GM18508 (cell line): ENCODE results near the gene CHST1.

ENCODE experiments used
- ATAC-seq: cut with Tn5 transposase; IDR thresholded peaks from one replicate; pipeline ENCODE4 v1.9.1; 2021; ENCODE audit warnings: moderate number of reproducible peaks; ENCODE audit not compliant: insufficient read depth, unreplicated experiment

CHST1 gene

DNA sequence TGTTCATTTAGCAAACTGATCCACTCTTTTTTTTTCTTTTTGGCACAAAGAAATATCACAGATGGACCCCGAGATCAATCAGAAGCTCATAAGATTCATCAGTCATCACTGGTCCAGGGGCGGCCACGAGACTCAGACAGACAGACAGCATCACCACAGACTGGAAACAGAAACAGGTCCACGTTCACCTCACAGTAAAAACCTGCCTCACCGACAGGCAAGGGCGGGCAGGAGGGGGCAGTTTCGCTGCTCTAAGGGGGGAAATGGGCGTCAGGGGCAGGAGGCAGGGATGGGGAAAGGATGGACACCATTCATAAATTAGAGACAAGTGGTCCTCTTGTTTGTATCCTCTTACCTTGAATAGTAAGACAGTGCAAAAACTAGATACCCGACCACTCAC lies 16.5 kb downstream of the CHST1 start:
- ATAC-seq = no peak

DNA sequence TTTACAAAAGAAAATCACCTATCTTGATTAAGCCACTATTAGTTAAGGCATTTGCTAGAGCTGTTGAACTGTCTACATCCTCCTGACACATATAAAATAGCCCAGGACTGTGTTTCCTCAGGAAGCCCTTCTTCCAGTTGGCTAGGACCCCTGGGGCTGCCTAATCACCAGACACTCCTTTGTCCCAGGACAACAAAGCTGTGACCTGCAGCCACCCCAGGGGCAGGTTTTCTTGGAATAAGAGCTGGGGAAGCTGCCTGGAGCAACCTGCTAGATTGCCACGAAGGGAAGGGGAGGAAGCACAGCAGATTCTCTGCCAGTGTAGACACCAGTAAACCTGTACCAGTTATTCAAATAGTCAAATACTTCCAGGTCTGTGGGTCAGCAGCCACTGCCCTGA lies 17.6 kb downstream of the CHST1 start:
- ATAC-seq = no peak

DNA sequence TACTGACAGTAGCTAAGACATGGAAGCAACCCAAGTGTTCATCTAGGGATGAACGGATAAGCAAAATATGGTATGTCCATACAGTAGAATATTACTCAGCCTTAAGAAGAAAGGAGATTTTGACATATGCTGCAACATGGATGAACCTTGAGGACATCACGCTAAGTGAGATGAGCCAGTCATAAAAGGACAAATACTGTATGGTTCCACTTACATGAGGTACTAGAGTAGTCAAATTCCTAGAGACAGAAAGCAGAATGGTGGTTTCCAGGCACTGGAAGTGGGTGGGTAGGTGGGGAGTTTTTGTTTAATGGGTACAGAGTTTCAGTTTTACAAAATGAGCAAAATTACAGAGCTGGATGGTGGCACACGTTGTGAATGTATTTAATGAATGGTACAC lies 18.1 kb downstream of the CHST1 start:
- ATAC-seq = no peak

- no peak for ATAC-seq
Measured at GRCh38 chr11:45646275-45646927, 19.0 kb downstream of the CHST1 start.

GRCh38 chr11:45644981-45645889 lies 20.2 kb downstream of the CHST1 start:
- no peak for ATAC-seq

DNA sequence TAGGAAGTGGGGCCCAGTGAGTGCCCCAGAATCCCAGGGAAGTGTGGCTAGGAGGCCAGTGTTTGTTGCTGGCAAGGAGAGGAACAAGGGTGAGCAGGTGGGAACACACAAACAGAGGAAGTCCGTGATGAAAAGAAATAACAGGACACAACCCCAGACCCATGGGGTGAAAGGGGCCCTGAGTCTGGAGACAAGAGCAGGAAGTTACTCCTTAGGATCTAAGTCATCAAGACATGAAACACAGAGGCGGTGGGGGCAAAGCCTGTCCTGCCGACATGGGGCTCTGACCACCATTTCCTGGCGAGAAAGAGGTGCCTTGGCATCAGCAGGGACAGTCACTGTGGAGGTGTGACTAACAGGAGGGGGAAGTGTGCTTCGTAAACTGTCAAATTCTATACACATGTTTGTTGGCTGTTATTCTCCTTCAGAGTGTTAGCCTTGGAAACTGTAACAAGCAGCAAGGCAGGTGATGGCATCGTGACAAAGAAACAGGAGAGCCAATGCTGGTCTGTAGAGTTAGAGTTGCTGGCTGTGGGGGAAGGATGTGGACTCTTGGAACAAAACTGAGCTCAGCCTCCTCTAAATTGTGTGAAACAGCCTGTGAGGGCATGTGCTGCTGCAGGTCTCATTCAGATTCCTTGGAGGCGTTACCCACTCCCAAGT lies 21.7 kb downstream of the CHST1 start:
- no peak for ATAC-seq

- no peak for ATAC-seq
Measured at GRCh38 chr11:45641961-45642360, 23.5 kb downstream of the CHST1 start.

GRCh38 chr11:45638051-45638450 lies 27.4 kb downstream of the CHST1 start:
- ATAC-seq = no peak

- no peak for ATAC-seq
Measured at GRCh38 chr11:45635907-45636306, 29.5 kb downstream of the CHST1 start.

DNA sequence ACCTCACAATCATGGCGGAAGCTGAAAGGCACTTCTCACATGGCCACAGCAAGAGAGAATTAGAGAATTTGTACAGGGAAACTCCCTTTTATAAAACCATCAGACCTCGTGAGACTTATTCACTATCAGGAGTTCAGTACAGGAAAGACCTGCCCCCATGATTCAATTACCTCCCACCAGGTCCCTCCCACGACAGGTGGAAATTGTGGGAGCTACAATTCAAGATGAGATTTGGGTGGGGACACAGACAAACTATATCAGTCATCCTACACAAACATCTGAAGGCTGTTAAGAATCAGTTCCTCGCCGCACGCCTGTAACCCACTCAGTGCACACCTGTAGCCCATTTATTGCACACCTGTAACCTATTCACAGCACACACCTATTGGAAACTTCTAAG lies 39.8 kb downstream of the CHST1 start:
- ATAC-seq = no peak

- no peak for ATAC-seq
Measured at GRCh38 chr11:45624095-45624494, 41.3 kb downstream of the CHST1 start.

DNA sequence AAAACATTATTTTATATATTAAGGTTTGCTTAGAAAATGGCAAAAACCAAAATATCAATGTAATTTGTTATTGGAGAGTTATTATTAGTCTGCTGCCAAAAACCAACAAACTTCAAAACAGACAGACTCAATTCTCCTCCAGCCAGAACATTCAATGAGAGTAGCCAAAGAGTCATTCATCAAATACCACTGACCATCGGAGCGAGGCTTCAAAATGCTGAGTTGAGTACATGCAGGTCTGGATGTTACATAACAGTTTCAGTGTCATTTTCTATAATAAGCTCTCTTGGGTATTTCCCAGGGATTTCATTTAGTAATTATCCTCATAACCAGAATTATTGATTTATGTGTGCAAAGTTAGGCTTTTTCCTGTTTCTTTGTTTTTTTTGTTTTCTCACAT lies 42.6 kb downstream of the CHST1 start:
- no peak for ATAC-seq

DNA sequence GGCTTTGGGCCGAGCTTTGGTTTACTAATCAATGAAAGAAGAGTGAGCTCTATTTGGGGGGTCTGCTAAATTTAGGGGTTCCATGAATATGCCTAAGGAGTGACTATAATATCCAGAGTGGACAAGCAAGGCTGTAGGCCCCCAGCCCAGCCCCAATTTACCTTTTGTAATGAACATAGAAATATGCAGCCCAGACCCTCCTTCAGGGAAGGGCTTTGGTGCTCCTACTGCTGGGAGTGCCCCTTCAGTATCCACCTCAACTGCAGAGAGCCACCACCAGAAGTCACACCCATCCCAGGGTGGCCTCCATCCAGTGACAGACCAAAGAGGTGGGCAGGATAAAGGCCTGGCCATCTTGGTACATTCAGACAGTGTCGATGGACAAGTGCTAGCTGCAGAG lies 43.1 kb downstream of the CHST1 start:
- no peak for ATAC-seq

DNA sequence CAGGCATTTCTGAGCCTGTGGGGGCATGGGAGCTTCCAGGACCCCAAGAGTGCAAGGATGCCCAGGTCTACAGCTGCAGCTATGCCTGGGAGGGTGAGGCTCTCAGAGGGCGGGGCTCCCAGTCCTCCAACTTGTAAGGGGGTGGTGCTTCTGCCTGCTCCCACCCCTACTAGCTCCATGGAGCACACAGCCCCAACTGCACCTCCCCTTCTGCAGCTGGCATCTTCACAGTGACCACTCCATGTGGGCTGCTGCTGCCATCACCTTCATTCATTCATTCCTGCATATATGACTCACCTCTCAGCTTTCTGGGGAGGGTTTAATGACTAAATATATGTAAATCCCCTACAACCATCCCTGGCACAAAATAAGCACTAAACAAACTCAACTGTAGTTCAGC lies 43.8 kb downstream of the CHST1 start:
- ATAC-seq = no peak

- no peak for ATAC-seq
Measured at GRCh38 chr11:45620243-45620642, 45.2 kb downstream of the CHST1 start.

DNA sequence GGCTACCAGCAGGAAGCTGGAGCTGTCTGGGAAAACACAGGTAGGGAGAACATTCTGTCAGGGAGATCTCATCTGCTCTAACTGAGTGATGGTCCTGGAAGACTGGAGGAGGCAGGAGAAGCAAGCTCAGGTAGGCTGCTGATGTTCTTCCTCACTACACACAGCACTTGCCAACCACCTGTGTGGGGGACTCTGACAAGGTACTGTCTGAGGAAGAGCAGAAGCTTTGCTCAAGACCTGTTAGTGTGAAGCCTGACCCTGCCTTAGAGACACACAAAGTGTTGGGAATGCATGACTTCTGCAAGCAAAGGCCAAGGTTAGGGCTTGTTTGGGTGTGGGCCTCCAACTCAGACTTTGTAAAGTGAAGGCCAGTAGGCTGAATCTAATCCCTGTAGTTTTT lies 46.5 kb downstream of the CHST1 start:
- no peak for ATAC-seq

GRCh38 chr11:45617871-45618601 lies 47.4 kb downstream of the CHST1 start:
- no peak for ATAC-seq

- no peak for ATAC-seq
Measured at GRCh38 chr11:45616802-45617549, 48.4 kb downstream of the CHST1 start.

DNA sequence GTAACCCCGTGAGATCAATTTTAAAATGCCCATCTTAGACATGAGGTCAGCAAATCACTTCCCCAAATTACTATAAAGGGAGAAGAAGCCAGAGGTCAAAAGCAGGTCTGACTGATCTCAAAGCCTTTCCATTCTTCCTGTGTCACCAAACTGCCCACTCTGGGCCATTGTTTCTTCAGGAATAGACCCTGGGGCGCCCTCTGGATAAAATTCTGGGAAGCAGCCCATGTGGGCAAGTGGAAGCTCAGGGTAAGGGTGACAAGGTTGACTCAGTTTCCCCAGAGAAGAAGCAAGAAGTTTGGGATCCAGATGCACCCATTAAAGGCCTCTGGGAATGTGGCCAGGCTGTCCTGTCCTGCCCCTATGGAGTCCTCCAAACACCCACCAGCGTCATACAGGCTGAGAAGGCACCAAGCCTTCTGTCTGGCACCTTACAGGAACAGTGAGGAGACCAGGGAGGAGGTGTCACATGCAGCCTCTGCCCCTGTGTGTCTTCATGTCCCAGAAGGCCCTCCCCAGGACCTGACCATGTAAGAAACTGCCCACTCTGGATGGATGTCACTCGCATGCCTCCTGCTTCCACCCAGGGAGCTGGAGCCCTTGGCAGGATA lies 50.1 kb downstream of the CHST1 start:
- no peak for ATAC-seq
